SKM-1 (cell line): Measurements from ENCODE around the gene GSTA4.
"Not testable (repeated sequence)": the region's sequence is repeated elsewhere in the genome, so short reads cannot be mapped to it uniquely, and the experiment has no call there.

Experiments used
- DNase-seq: peaks from one replicate; lab custom pipeline; 2025; ENCODE audit not compliant: unreplicated experiment; lab: John Stamatoyannopoulos, UW

Gene GSTA4

GRCh38 chr6:52976591-52977035, 18.5 kb downstream of the GSTA4 start:
- DNase-seq, result no peak

GRCh38 chr6:52976149-52976548, 18.9 kb downstream of the GSTA4 start:
- DNase-seq, result no peak

GRCh38 chr6:52975580-52975979, 19.5 kb downstream of the GSTA4 start:
- no peak for DNase-seq

- no peak for DNase-seq
Measured at GRCh38 chr6:52972989-52973388, 22.1 kb downstream of the GSTA4 start.

- DNase-seq, result no peak
Measured at GRCh38 chr6:52969359-52969758, 25.7 kb downstream of the GSTA4 start.

- DNase-seq, result no peak
Measured at GRCh38 chr6:52966101-52966500, 29.0 kb downstream of the GSTA4 start.

- no peak for DNase-seq
Measured at GRCh38 chr6:52965380-52965779, 29.7 kb downstream of the GSTA4 start.

GRCh38 chr6:52964318-52964717, 30.8 kb downstream of the GSTA4 start:
- no peak for DNase-seq

- no peak for DNase-seq
Measured at GRCh38 chr6:52962701-52963100, 32.4 kb downstream of the GSTA4 start.

- DNase-seq, result not testable (repeated sequence)
Measured at GRCh38 chr6:52961022-52961421, 34.1 kb downstream of the GSTA4 start.

- not testable (repeated sequence) for DNase-seq
Measured at GRCh38 chr6:52960211-52960610, 34.9 kb downstream of the GSTA4 start.

- no peak for DNase-seq
Measured at GRCh38 chr6:52958546-52959255, 36.4 kb downstream of the GSTA4 start.

- no peak for DNase-seq
Measured at GRCh38 chr6:52955871-52956270, 39.2 kb downstream of the GSTA4 start.

GRCh38 chr6:52953911-52954839, 40.9 kb downstream of the GSTA4 start:
- DNase-seq, result no peak

GRCh38 chr6:52946306-52946705, 48.8 kb downstream of the GSTA4 start:
- no peak for DNase-seq

- not testable (repeated sequence) for DNase-seq
Measured at GRCh38 chr6:52942821-52943220, 52.3 kb downstream of the GSTA4 start.

GRCh38 chr6:52942221-52942620, 52.9 kb downstream of the GSTA4 start:
- DNase-seq, result no peak

GRCh38 chr6:52937908-52938307, 57.2 kb downstream of the GSTA4 start:
- DNase-seq, result no peak

- no peak for DNase-seq
Measured at GRCh38 chr6:52933778-52934177, 61.3 kb downstream of the GSTA4 start.

- DNase-seq, result no peak
Measured at GRCh38 chr6:52931351-52931750, 63.7 kb downstream of the GSTA4 start.

- DNase-seq, result no peak
Measured at GRCh38 chr6:52929321-52930164, 65.5 kb downstream of the GSTA4 start.
